ENCODE data around the gene RASSF4.
A peak's percentile ranks its signal among the peaks of the same experiment; 100 is the strongest.
"Not testable (repeated sequence)": the region's sequence is repeated elsewhere in the genome, so short reads cannot be mapped to it uniquely, and the experiment has no call there.

Gene RASSF4

GRCh38 chr10:45008524-45009161 is 49.0 kb downstream of the RASSF4 start:
- H3K4me2 ChIP-seq (ENCODE audit: insufficient read depth, low read length), result no peak overlapping the region

GRCh38 chr10:45014557-45014956 is 55.0 kb downstream of the RASSF4 start:
- H3K27me3 ChIP-seq (ENCODE audit: insufficient read depth, low read length, poor library complexity); H3K27ac ChIP-seq (ENCODE audit: low read length); H4K20me1 ChIP-seq (ENCODE audit: insufficient read depth, low read length); H3K4me1 ChIP-seq (ENCODE audit: insufficient read depth, low read length); H3K9ac ChIP-seq (ENCODE audit: low read depth, low read length); H2AFZ ChIP-seq (ENCODE audit: low read depth, low read length); H3K4me3 ChIP-seq (ENCODE audit: low read depth in 1 of 2, low read length in 2 of 2); H3K79me2 ChIP-seq (ENCODE audit: insufficient read depth, low read length); H3K9me3 ChIP-seq (ENCODE audit: insufficient read depth, low read length, severe bottlenecking); H3K4me2 ChIP-seq (ENCODE audit: insufficient read depth, low read length); H3K36me3 ChIP-seq (ENCODE audit: insufficient read depth, low read length); DNase-seq; ATAC-seq (ENCODE audit: insufficient read depth, low read depth): not testable (repeated sequence)

More at GRCh38 chr10:45008524-45009161, 49.0 kb downstream of the RASSF4 start:
- peak; percentile 52 for DNase-seq
- Histone ChIP-seq H4K20me1 (ENCODE audit: insufficient read depth, low read length) (peaks cover 32% of the 10 kb centered on the region), H3K27ac (ENCODE audit: low read length) (no peak overlapping the region), H3K4me3 (ENCODE audit: low read depth in 1 of 2, low read length in 2 of 2) (no peak overlapping the region), H3K9ac (ENCODE audit: low read depth, low read length) (no peak overlapping the region), H3K27me3 (ENCODE audit: insufficient read depth, low read length, poor library complexity) (no peaks in the 10 kb centered on the region), H3K9me3 (ENCODE audit: insufficient read depth, low read length, severe bottlenecking) (no peaks in the 10 kb centered on the region), H3K79me2 (ENCODE audit: insufficient read depth, low read length) (peaks cover 24% of the 10 kb centered on the region), H2AFZ (ENCODE audit: low read depth, low read length) (no peak overlapping the region), H3K36me3 (ENCODE audit: insufficient read depth, low read length) (peaks cover 21% of the 10 kb centered on the region), H3K4me1 (ENCODE audit: insufficient read depth, low read length) (peaks cover 7% of the 10 kb centered on the region)
- TF ChIP-seq EZH2 (IDR thresholded peaks at IDR 0.05; ENCODE audit: borderline replicate concordance, low read depth, low read length, severe bottlenecking) (no peak), CTCF (IDR thresholded peaks at IDR 0.05; ENCODE audit: borderline replicate concordance, extremely low read depth, low read length, poor library complexity, severe bottlenecking) (peak; percentile 88)
- ATAC-seq (ENCODE audit: insufficient read depth, low read depth), result peak; percentile 83

GRCh38 chr10:45015590-45015989 is 56.0 kb downstream of the RASSF4 start:
- Histone ChIP-seq H3K27ac (ENCODE audit: low read length) (no peak overlapping the region), H3K9me3 (ENCODE audit: insufficient read depth, low read length, severe bottlenecking) (no peaks in the 10 kb centered on the region), H3K4me1 (ENCODE audit: insufficient read depth, low read length) (no peaks in the 10 kb centered on the region), H3K79me2 (ENCODE audit: insufficient read depth, low read length) (no peaks in the 10 kb centered on the region), H3K9ac (ENCODE audit: low read depth, low read length) (no peak overlapping the region), H2AFZ (ENCODE audit: low read depth, low read length) (no peak overlapping the region), H3K27me3 (ENCODE audit: insufficient read depth, low read length, poor library complexity) (no peaks in the 10 kb centered on the region), H3K4me2 (ENCODE audit: insufficient read depth, low read length) (no peak overlapping the region), H4K20me1 (ENCODE audit: insufficient read depth, low read length) (0 out of 2 replicates have a peak, but pooled peaks cover 4% of the 10 kb centered on the region), H3K36me3 (ENCODE audit: insufficient read depth, low read length) (no peaks in the 10 kb centered on the region), H3K4me3 (ENCODE audit: low read depth in 1 of 2, low read length in 2 of 2) (no peak overlapping the region)
- DNase-seq, result no peak
- no peak for TF ChIP-seq CTCF (IDR thresholded peaks at IDR 0.05; ENCODE audit: borderline replicate concordance, extremely low read depth, low read length, poor library complexity, severe bottlenecking)
- no peak for TF ChIP-seq EZH2 (IDR thresholded peaks at IDR 0.05; ENCODE audit: borderline replicate concordance, low read depth, low read length, severe bottlenecking)
- ATAC-seq (ENCODE audit: insufficient read depth, low read depth), result no peak

- Histone ChIP-seq H3K4me1 (ENCODE audit: insufficient read depth, low read length) (no peaks in the 10 kb centered on the region), H3K4me3 (ENCODE audit: low read depth in 1 of 2, low read length in 2 of 2) (no peak overlapping the region), H3K27ac (ENCODE audit: low read length) (no peak overlapping the region), H4K20me1 (ENCODE audit: insufficient read depth, low read length) (no peaks in the 10 kb centered on the region), H3K36me3 (ENCODE audit: insufficient read depth, low read length) (no peaks in the 10 kb centered on the region), H3K4me2 (ENCODE audit: insufficient read depth, low read length) (no peak overlapping the region), H3K9ac (ENCODE audit: low read depth, low read length) (no peak overlapping the region), H2AFZ (ENCODE audit: low read depth, low read length) (no peak overlapping the region), H3K79me2 (ENCODE audit: insufficient read depth, low read length) (no peaks in the 10 kb centered on the region), H3K27me3 (ENCODE audit: insufficient read depth, low read length, poor library complexity) (no peaks in the 10 kb centered on the region), H3K9me3 (ENCODE audit: insufficient read depth, low read length, severe bottlenecking) (no peaks in the 10 kb centered on the region)
- TF ChIP-seq EZH2 (IDR thresholded peaks at IDR 0.05; ENCODE audit: borderline replicate concordance, low read depth, low read length, severe bottlenecking), result no peak
- no peak for TF ChIP-seq CTCF (IDR thresholded peaks at IDR 0.05; ENCODE audit: borderline replicate concordance, extremely low read depth, low read length, poor library complexity, severe bottlenecking)
- DNase-seq (no peak), ATAC-seq (ENCODE audit: insufficient read depth, low read depth) (peak; percentile 68)
These were observed 63.8 kb downstream of the RASSF4 start for GRCh38 chr10:45023426-45023825.

Data from DND-41 (cell line).